ENCODE results near the gene KCNN3. TPM values are rescaled to one million over a fixed set of nuclear protein-coding genes. Genes with fewer than 3 reads are reported as not detected.
A peak's percentile ranks its signal among the peaks of the same experiment; 100 is the strongest.

Gene KCNN3
- polyA plus RNA-seq, 12 donors = 5.8 to 12.8 (median 9.5) TPM; not detected in 1

GRCh38 chr1:154842635-154843034 lies 27.4 kb downstream of the KCNN3 start:
- DNase-seq = no peak

- DNase-seq = no peak
Observed at GRCh38 chr1:154841384-154841783, 28.7 kb downstream of the KCNN3 start.

- DNase-seq = no peak
Observed at GRCh38 chr1:154840269-154841176, 29.6 kb downstream of the KCNN3 start.

- DNase-seq = no peak
Observed at GRCh38 chr1:154839691-154840090, 30.4 kb downstream of the KCNN3 start.

GRCh38 chr1:154838988-154839387 lies 31.1 kb downstream of the KCNN3 start:
- DNase-seq = no peak

GRCh38 chr1:154838461-154838860 lies 31.6 kb downstream of the KCNN3 start:
- no peak for DNase-seq

GRCh38 chr1:154837672-154838171 lies 32.4 kb downstream of the KCNN3 start:
- DNase-seq = no peak

GRCh38 chr1:154837034-154837671 lies 32.9 kb downstream of the KCNN3 start:
- no peak for DNase-seq

GRCh38 chr1:154835531-154836324 lies 34.4 kb downstream of the KCNN3 start:
- DNase-seq = no peak

- no peak for DNase-seq
Observed at GRCh38 chr1:154833841-154834240, 36.2 kb downstream of the KCNN3 start.

- DNase-seq = no peak
Observed at GRCh38 chr1:154833209-154833608, 36.9 kb downstream of the KCNN3 start.

- DNase-seq = no peak
Observed at GRCh38 chr1:154832384-154832783, 37.7 kb downstream of the KCNN3 start.

- no peak for DNase-seq
Observed at GRCh38 chr1:154831462-154831861, 38.6 kb downstream of the KCNN3 start.

GRCh38 chr1:154829062-154829461 lies 41.0 kb downstream of the KCNN3 start:
- DNase-seq = no peak

- peak; percentile 67 for DNase-seq
Observed at GRCh38 chr1:154824179-154825000, 45.7 kb downstream of the KCNN3 start.

- no peak for DNase-seq
Observed at GRCh38 chr1:154822717-154823116, 47.4 kb downstream of the KCNN3 start.

- DNase-seq = no peak
Observed at GRCh38 chr1:154822233-154822632, 47.8 kb downstream of the KCNN3 start.

- DNase-seq = peak; percentile 67
Observed at GRCh38 chr1:154821083-154821482, 49.0 kb downstream of the KCNN3 start.

GRCh38 chr1:154820646-154821045 lies 49.4 kb downstream of the KCNN3 start:
- no peak for DNase-seq

- DNase-seq = no peak
Observed at GRCh38 chr1:154819628-154820590, 50.2 kb downstream of the KCNN3 start.

Measured in muscle of arm (tissue), 12 donors.